HG02840 (cell line): ENCODE measurements around the gene NAT10.
"Not testable (repeated sequence)": the region's sequence is repeated elsewhere in the genome, so short reads cannot be mapped to it uniquely, and the experiment has no call there.

Experiments
- ATAC-seq: cut with Tn5 transposase; IDR thresholded peaks from one replicate; pipeline ENCODE4 v1.9.1; 2021; ENCODE audit warnings: mild to moderate bottlenecking, moderate library complexity, moderate number of reproducible peaks; ENCODE audit not compliant: unreplicated experiment, low FRiP score

NAT10 gene

GRCh38 chr11:34105079-34105956 is at the start of gene NAT10:
NAT10 (plus strand) TSS chr11:34105629; CDS start chr11:34108226, 2,597 bp downstream.
- ATAC-seq, result peak; percentile 94

- no peak for ATAC-seq
These were observed 48.8 kb upstream of the NAT10 start for GRCh38 chr11:34056672-34057071.

- no peak for ATAC-seq
These were observed 42.2 kb upstream of the NAT10 start for GRCh38 chr11:34063061-34063795.

- ATAC-seq, result no peak
These were observed 41.1 kb upstream of the NAT10 start for GRCh38 chr11:34064291-34064690.

- no peak for ATAC-seq
These were observed 39.8 kb upstream of the NAT10 start for GRCh38 chr11:34065505-34066203.

GRCh38 chr11:34066766-34067165 is 38.7 kb upstream of the NAT10 start:
- ATAC-seq, result not testable (repeated sequence)

GRCh38 chr11:34067383-34068065 is 37.9 kb upstream of the NAT10 start:
- ATAC-seq, result no peak

- no peak for ATAC-seq
These were observed 37.3 kb upstream of the NAT10 start for GRCh38 chr11:34068111-34068510.

GRCh38 chr11:34071306-34071705 is 34.1 kb upstream of the NAT10 start:
- ATAC-seq, result not testable (repeated sequence)

GRCh38 chr11:34072041-34072440 is 33.4 kb upstream of the NAT10 start:
- ATAC-seq, result no peak

- ATAC-seq, result no peak
These were observed 32.6 kb upstream of the NAT10 start for GRCh38 chr11:34072832-34073231.

GRCh38 chr11:34074391-34074790 is 31.0 kb upstream of the NAT10 start:
- no peak for ATAC-seq

- ATAC-seq, result no peak
These were observed 30.1 kb upstream of the NAT10 start for GRCh38 chr11:34075178-34075820.

- ATAC-seq, result no peak
These were observed 24.8 kb upstream of the NAT10 start for GRCh38 chr11:34080609-34081008.

GRCh38 chr11:34084637-34085036 is 20.8 kb upstream of the NAT10 start:
- ATAC-seq, result no peak

GRCh38 chr11:34086554-34087283 is 18.7 kb upstream of the NAT10 start:
- ATAC-seq, result no peak

- no peak for ATAC-seq
These were observed 13.6 kb upstream of the NAT10 start for GRCh38 chr11:34091825-34092224.

- not testable (repeated sequence) for ATAC-seq
These were observed 10.5 kb upstream of the NAT10 start for GRCh38 chr11:34094900-34095299.

GRCh38 chr11:34098813-34099212 is 6.6 kb upstream of the NAT10 start:
- ATAC-seq, result no peak
